Measurements from ENCODE around the gene CCDC120. TPM values are rescaled to one million over a fixed set of nuclear protein-coding genes. Genes with fewer than 3 reads are reported as not detected.

CCDC120 gene
- total RNA-seq, 1 experiment from 2014 or later = 14.5 TPM

DNA sequence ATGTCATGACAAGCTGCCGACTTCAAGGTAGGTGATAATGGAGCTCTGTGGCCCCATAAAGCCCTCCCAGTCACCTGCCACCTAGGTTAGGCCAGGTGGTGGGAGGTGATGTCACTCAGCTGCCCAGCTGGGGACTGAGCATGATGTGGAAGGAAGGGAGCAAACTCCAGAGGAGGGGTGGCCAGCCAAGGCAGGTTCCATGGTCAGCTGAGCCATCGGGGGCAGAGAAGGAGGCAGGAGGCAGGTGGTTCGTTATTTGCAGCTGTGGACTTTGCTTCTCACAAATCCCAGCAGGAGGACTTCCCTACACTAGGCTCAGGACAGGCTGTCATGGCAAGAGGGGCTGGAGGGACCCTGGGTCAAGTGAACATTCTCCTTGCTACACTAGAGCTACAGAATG, 2.1 kb downstream of the CCDC120 start:
- Histone ChIP-seq H4K5ac (ENCODE audit: insufficient read length, low read depth, low read length) (no peak overlapping the region), H3K27me3 (ENCODE audit: insufficient read depth, low read length) (no peaks in the 10 kb centered on the region), H3K4me1 (ENCODE audit: insufficient read depth, low read length) (no peaks in the 10 kb centered on the region), H3K4me2 (ENCODE audit: insufficient read depth, insufficient read length, low read length) (no peak overlapping the region), H2BK15ac (ENCODE audit: low read depth, low read length) (no peak overlapping the region), H3K79me2 (ENCODE audit: insufficient read depth, low read length) (peaks cover 5% of the 10 kb centered on the region), H2AFZ (ENCODE audit: low read length) (no peak overlapping the region), H4K20me1 (ENCODE audit: control insufficient read depth, insufficient read depth, insufficient read length) (no peaks in the 10 kb centered on the region), H3K14ac (ENCODE audit: insufficient read depth, low read length) (no peak overlapping the region; the same call in 1 of the 2 replicates), H3K4ac (ENCODE audit: low read depth, low read length) (no peak overlapping the region), H2BK5ac (ENCODE audit: insufficient read length, low read length) (no peak overlapping the region), H3K9me3 (ENCODE audit: control insufficient read depth, low read depth, low read length) (no peaks in the 10 kb centered on the region), H2BK20ac (ENCODE audit: low read depth, low read length, poor library complexity, severe bottlenecking) (no peak overlapping the region), H2AK5ac (ENCODE audit: insufficient read length, low read length) (no peak overlapping the region), H3K23me2 (ENCODE audit: insufficient read length, low read depth, low read length, poor library complexity, severe bottlenecking) (peaks cover 2% of the 10 kb centered on the region), H2BK120ac (ENCODE audit: low read depth, low read length, poor library complexity, severe bottlenecking) (no peak overlapping the region), H3K9ac (ENCODE audit: extremely low read depth, insufficient read length, low read length) (peak overlapping the region; percentile 28), H2BK12ac (ENCODE audit: insufficient read length, low read depth, low read length) (no peak overlapping the region), H4K8ac (replicated peaks; ENCODE audit: insufficient read length, low read depth, low read length) (no peak overlapping the region), H3K23ac (ENCODE audit: insufficient read length, low read depth, low read length) (no peak overlapping the region), H3K18ac (ENCODE audit: insufficient read length, low read depth, low read length) (no peak overlapping the region), H3K56ac (ENCODE audit: insufficient read length, low read depth, low read length) (no peak overlapping the region), H3K27ac (ENCODE audit: insufficient read length, low read depth, low read length) (no peak overlapping the region), H3T11ph (ENCODE audit: low read length) (no peak overlapping the region), H3K79me1 (ENCODE audit: insufficient read depth, low read depth, low read length, poor library complexity, severe bottlenecking) (peaks cover 2% of the 10 kb centered on the region), H4K91ac (ENCODE audit: insufficient read length, low read depth, low read length) (no peak overlapping the region)
- peaks cover 1% of the 10 kb centered on the region; the same call in 1 of the 2 replicates for H3K27me3 Mint-ChIP-seq (ENCODE audit: low read depth)
- TF ChIP-seq, protein P1, sequence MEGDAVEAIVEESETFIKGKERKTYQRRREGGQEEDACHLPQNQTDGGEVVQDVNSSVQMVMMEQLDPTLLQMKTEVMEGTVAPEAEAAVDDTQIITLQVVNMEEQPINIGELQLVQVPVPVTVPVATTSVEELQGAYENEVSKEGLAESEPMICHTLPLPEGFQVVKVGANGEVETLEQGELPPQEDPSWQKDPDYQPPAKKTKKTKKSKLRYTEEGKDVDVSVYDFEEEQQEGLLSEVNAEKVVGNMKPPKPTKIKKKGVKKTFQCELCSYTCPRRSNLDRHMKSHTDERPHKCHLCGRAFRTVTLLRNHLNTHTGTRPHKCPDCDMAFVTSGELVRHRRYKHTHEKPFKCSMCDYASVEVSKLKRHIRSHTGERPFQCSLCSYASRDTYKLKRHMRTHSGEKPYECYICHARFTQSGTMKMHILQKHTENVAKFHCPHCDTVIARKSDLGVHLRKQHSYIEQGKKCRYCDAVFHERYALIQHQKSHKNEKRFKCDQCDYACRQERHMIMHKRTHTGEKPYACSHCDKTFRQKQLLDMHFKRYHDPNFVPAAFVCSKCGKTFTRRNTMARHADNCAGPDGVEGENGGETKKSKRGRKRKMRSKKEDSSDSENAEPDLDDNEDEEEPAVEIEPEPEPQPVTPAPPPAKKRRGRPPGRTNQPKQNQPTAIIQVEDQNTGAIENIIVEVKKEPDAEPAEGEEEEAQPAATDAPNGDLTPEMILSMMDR (conservative IDR thresholded peaks at IDR 0.05) = no peak
- DNase-seq = no peak
- no CpG with 5 or more reads among the region's 3 CpGs for WGBS (ENCODE audit: extremely low coverage, insufficient read length, low lambda C conversion rate)
- H3K4me1 Mint-ChIP-seq = peaks cover 2 to 9% of the 10 kb centered on the region in 2 experiments; a peak in 2 of 4 replicates
- peaks cover 13 to 42% (median 26%) of the 10 kb centered on the region in 3 experiments for H3K36me3 Mint-ChIP-seq (ENCODE audit: insufficient read depth in 1 of 3, low read depth in 3 of 3)
- H3K9me3 Mint-ChIP-seq = peaks cover 68 to 87% of the 10 kb centered on the region in 2 experiments
- H3K4me3 Mint-ChIP-seq = no peak overlapping the region
- H3K27ac Mint-ChIP-seq = peak overlapping the region in 1 of 3 experiments; percentile 59; a peak in 1 of 7 replicates

All from H9 (cell line).